Hematopoietic multipotent progenitor cell (in vitro differentiated cells): ENCODE data around the gene MITF. TPM values are rescaled to one million over a fixed set of nuclear protein-coding genes. Genes with fewer than 3 reads are reported as not detected.
"Not testable (repeated sequence)": the region's sequence is repeated elsewhere in the genome, so short reads cannot be mapped to it uniquely, and the experiment has no call there.

Experiments used
- DNase-seq, 3 donors: peaks; one replicate each; pipeline ENCODE4 v3.0.0-alpha.2; 2011 to 2015; ENCODE audit warnings: low read depth in 2 of 3, low spot score in 2 of 3
- total RNA-seq: library from RNA; depleted of rRNA; stranded (reverse); fragments of >200 nt; gene quantifications from one replicate; pipeline ENCODE4 v1.2.3, GENCODE V29; 2012

The MITF gene
- total RNA-seq, 1 donor: 2.2 TPM

DNA sequence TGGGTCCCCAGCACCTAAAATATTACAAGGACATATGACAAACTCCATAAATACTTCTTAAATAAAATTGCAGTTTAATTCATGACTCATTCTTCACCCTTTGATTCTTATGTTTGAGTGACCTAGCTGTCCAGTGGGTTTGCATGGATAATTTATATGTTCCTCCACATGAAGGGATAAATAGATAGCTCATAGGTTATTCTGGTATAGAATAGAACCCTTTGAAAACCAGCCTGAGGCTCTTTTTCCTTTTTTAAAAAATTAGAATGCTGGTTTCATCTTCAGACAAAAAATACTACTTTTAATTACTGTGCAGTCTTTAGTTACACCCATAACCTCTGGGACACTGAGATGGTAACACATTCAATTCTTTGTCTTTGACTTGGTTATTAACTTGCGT lies 163.1 kb downstream of the MITF start:
- no peak for DNase-seq

DNA sequence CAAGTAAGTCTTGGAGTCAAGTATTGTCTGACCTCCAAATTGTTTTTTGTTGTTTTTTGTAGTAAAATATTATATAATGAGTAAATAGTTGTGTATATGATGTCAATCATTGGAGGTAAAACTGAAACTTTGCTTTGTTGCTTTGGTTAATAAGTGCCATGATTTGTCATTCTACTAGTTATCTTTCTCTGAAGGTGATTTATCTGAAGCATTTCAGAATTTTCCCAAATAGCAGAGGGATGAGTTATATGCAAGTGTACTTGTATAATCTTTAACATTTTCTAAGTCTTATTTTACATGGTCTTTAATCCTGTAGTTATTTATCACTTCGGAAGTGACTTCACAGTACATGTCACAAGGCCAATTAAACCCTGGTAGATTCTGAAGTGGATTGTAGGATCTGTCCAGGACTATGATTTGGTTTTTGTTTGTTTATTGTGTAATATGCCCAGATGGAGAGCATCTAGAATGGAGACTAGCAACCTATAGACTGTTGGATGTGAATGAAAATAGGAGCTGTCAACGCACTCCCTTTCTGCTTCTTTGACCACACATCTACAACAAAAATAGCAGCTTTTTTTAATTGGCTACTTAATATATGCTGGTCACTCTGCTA lies 167.2 kb downstream of the MITF start:
- no peak for DNase-seq

DNA sequence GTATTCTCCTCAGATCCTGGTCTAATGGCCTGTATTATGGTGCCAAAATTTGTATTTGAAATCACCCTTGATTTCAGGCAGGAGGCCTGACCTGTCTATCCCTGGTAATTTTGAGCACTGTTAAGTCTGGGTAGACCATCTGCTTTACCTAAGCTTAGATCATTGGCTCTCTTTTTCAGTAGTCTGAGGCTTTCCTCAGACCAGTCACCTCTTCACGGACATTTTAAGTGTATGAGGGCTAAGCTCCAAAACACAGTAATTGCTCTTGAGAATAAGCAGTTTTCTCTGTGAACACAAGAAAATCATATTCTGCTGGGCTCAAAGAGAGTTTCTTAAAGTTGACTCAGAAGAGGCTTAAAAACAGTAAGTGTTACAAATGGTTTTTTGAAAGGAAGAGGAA lies 168.3 kb downstream of the MITF start:
- no peak for DNase-seq

DNA sequence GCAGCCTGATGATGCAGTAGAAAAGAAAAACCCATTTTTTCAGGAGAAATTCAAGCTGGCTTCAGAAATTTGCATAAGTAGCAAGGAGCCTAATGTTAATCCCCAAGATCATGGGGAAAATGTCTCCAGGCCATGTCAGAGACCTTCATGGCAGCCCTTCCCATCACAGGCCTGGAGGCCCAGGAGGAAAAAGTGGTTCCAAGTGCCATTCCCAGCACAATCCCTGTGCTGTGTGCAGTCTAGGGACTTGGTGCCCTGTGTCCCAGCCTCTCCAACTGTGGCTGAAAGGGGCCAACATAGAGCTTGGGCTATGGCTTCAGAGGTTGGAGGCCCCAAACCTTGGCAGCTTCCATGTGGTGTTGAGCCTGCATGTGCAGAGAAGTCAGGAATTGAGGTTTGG lies 170.6 kb downstream of the MITF start:
- not testable (repeated sequence) for DNase-seq

DNA sequence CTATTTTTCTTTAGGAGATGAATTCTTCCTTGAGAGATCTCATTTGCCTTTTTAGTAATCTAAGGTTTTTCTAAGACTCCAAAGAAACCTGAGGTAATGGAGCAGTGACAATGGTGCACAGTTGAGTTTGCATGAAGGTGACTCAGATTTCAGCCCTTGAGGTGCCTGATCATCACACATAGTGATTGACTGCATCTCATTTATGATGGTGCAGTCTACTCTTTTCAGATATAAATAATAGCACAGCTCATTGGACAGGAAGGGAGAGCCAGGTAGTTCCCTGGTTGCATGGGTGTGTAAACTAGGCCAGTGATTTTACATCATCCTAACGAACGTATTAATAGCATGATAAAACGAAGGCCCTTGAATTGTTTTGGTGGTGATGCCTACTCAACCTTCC lies 174.2 kb downstream of the MITF start:
- DNase-seq: no peak

DNA sequence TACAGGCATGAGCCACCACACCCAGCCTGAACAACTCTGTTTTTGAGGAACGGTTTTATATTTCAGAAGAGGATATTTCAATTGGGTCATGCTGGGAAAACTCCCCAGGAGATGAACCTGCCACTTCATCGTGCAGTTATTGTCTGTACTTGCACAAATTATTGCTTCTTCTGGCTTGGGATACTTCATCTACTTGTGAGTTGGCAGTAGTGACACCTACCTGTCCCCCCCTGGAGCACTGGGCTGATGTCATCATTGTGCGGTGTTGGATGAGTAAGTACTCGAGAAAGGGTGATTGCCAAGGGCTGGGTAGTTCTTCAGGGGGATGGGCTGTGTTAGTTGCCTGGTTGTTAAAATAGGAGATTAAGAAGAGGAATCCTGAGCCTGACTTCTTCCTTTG lies 175.1 kb downstream of the MITF start:
- no peak for DNase-seq

DNA sequence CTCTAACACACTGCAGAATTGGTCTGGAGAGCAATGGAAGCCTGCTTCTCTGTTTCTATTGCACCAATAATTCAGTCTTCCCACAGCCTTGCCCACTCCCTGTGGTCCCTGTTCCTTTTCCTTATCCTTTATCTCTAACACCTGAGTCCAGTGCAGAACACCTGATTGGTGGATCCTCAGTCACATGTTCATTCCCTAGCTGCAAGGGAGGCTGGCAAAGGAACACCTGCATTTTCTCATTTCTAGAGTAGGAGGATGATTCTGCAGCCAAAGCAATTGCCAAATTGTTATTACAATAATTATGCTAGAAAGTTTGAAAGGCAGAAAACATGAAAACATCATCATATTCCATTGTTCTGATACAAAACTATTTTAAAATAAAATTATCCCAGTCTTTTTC lies 176.5 kb downstream of the MITF start:
- DNase-seq: no peak

DNA sequence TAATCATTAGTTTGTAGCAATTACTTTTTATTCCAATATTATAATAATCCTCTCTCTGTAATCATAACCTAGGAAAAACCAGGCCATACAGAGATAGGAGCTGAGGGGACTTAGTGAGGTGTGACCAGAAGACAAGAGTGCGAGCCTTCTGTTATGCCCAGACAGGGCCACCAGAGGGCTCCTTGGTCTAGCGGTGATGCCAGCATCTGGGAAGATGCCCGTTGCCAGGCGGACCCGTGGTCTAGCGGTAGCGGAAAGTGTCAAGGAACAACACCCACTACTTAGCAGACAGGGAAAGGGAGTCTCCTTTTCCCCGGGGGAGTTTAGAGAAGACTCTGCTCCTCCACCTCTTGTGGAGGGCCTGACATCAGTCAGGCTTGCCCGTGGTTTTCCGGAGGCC lies 180.7 kb downstream of the MITF start:
- DNase-seq: not testable (repeated sequence)

DNA sequence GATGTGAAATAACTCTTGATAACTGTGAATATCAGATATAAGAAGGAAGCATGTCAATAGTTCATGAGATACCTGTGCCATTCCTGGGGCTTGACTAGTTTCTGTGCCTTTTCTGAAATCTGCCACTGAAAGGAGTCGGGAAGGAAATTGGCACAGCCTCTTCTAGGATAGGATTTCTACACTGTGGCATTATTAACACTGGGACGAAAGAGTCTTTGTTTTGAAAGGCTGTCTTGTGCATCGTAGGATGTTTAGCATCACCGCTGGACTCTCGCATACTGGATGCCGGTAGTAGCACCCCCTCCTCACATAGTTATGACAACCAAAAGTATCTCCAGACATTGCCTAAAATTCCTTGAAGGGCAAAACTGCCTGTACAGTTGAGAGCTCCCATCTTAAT lies 182.4 kb downstream of the MITF start:
- no peak for DNase-seq

DNA sequence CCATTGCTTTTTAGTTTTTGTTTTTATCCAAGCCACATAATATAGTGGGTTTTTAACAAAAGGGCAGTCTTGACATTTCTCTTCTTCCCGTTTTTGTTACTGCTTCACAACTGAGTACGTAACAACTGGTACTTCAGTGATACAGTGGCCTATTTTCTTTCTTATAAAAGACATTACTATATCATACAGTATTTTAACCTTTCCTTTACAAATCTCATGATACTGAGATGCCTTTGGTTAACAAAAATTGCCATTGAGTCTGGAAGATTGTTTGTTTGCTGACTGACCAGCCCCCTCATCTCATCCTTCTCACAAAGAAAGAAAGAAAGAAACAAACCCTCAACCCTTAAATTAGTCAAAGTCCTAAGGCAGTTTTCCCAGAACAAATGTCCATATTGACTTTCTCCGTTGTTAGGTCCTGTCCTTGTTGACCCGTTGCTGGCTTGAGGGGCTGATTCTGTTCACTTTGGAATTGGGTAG lies 183.3 kb downstream of the MITF start:
- DNase-seq: no peak

DNA sequence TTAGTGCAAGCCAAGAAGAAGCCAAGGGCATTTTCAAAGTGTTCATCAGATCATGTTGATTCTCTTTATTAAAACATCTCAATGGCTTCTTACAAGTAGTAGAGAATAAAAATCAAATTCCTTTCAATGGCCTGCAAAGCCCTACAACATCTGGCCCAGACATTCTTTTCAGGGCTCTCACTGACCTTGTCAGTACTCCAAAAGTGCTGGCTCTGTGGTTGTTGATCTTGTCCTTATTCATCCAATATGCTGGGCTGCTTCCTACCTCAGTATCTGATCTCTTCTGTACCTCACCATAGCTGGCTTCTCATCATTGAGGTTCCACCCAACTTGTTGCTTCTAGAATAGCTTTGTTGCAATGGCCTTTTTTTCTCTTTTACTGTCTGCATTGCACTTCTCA lies 186.2 kb downstream of the MITF start:
- DNase-seq: no peak

DNA sequence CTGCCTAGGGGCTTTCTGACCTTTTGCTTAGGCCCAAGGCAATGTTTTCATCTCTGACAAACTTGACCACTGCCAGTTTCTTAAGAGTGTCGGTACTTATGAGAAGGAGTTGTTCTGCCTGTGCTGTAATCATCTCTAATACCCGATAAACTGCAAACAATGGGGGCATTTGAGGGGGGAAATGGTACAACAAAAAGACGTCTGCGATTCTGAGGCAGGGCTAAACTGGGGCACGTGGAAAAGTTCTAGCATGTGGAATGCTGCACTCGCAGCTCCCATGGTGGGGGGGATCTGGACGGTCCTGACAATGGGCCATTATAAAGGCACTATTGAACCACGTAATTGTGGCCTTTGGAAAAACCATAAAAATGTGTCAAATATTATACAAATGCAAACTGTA lies 187.1 kb downstream of the MITF start:
- DNase-seq: no peak

DNA sequence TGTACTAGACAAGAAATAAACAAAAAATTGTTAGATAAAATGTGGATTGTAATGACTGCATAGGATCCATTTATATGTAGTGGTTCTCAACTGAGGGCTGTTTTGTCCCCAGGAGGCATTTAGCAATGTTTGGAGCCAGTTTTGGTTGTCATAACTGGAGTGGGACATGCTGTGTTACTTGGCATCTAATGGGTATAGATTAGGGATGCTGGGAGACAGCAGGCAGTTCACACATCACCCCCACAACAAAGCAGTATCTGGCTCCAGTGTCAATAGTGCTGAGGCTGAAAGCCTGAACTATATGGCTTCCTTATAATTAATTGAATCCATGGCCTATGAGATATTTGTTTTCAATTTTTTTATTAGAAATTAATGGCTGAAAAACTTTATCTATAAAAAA lies 188.3 kb downstream of the MITF start:
- no peak for DNase-seq

DNA sequence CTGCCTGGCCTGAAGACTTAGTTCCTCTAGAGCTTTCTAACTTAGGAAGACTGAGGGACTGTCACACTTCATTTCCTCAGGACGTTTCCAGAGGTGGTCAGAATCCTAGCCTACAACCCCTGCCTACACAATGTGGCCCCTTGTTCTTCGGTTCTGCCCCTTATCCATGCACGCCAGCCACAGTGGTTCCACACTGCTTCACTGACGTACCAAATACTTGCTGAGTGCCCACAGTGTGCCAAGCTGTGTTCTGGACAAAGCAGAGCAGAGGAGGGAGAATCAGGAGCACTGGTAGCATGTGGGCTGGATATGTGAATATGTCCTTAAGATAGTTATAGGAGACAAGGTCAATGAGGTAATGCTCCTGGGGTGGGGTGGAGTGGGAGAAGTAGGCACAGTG lies 189.8 kb downstream of the MITF start:
- DNase-seq: no peak

DNA sequence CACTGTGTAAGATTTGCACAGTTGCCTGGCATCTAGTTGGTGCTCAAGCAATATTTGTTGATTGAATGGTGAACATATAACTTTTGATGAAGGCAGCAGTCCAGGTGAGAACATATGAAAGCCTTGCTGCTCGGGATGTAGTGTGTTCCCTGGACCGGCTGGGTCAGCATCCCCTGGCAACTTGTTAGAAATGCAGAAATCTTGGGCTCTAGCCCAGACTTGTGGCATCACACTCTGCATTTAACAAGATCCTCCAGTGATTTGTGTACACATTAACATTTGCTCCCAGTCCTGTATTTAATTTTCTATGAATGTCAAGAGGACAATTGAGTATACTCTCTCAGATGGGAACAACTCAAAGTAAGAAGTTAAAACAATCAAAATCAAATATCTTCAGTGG lies 191.3 kb downstream of the MITF start:
- no peak for DNase-seq

DNA sequence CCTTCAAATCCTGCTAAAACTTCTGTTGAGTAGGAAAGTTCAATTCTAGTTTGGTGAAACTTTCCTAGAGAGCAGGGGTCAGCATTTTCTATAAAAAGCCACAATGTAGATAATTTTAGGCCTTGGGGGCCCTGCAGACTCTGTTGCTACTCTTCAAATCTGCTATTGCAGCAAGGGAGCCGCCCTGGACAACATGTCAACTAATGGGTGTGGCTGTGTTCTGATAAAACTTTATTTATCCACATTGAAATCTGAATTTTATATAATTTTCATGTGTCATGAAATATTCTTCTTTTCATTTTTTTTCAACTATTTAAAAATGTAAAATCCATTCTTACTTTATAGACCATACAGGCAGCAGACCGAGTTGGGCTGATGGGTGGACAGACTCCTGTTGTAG lies 192.8 kb downstream of the MITF start:
- DNase-seq: no peak

DNA sequence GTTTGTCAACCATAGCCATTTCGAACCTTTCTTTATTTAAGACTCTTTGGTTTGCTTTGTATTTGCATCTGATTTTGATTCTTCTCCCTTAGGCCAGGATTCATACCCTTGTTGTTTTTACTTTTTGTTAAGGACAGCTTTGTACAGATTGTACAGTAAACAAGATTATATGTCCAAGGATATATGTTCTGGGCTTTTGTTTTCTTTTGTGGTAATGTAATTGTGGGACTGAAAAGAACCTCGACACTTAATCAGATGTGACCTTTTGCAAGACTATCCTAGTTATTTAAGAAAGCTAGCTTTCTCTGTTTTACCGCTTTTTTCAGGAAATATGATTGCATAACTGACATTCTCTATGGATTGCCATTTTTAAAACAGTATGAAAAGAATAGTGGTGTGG lies 193.2 kb downstream of the MITF start:
- DNase-seq: no peak

DNA sequence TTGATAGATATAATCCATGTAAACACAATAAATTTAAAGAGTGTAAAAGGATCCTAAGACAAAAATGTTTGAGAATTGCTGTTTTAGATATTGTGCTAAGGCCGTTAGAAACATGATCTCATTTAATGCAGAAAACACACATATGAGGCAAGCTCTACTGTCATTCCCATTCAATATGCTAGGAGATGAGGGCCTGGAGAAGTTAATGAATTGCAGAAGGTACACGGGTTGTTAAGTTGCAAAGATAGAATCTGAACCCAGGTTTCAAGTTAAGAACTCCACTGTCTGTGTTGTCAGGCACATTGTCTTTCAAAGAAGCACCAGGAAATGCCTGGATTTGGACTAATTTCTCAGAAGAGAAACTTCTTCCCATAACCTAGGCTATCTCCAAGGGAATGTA lies 195.1 kb downstream of the MITF start:
- DNase-seq: no peak

DNA sequence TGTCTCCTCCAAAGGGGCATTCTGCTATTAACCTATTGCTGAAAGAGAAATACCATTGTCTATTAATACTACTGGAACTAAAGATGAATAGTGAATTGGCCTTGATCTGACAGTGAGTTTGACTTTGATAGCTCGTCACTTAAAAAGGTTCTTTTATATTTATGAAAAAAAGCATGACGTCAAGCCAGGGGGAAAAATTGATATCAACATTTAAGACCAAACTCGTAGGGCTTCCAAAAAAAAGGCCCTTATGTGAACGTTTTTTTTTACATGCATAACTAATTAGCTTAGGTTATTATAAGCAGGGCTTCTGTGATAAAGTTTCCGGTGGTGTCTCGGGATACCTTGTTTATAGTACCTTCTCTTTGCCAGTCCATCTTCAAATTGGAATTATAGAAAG lies 197.0 kb downstream of the MITF start:
- DNase-seq: no peak

DNA sequence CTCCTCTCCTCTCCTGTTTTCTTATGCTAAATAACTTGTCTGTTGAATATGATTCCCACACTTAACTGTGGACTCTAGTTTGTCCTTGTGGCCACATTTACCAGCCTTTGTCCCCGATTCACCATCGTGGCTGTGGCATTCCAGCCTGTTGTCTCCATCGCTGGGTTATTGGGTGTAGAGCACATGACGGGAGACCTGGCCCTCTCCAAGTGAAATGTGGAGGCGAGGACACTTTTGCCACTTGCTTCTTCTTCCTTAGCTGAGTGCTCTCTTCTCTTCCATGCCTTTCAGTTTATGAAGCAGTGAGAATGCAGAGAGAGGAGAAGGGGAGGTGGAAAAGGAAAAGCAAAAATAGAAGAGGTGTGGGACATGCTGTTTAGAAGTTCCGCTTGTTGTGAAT lies 198.8 kb downstream of the MITF start:
- DNase-seq: no peak

DNA sequence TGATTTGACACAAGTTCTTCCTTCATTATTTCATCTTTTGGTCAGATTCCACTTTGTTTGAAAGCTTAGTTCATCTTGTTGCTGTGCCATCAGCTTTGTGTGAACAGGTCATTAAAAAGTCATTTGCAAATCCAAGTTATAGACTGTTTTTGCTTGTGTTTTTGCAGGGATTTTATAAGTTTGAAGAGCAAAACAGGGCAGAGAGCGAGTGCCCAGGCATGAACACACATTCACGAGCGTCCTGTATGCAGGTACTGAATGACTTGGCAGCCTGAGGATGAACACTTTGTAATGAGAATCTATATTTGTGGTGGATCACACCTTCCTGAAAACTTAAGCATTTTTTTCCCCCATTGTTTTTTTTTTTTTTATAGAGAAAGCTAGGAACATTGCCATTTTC lies 199.7 kb downstream of the MITF start:
- no peak for DNase-seq

DNA sequence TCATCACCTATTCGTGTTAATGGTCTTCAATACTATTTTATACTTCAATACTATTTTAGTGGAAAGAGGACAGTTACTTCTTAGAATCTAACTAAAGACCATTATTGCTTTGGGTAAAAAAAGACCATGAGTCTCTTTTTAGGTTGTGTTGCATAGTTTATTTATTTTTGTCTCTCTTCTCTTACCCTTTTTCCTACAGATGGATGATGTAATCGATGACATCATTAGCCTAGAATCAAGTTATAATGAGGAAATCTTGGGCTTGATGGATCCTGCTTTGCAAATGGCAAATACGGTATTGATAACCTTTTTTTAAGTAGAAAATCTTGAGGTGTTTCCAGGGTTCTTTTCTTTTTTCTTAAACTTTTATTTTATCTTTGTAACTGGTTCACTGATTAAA lies 201.8 kb downstream of the MITF start:
- DNase-seq: no peak

DNA sequence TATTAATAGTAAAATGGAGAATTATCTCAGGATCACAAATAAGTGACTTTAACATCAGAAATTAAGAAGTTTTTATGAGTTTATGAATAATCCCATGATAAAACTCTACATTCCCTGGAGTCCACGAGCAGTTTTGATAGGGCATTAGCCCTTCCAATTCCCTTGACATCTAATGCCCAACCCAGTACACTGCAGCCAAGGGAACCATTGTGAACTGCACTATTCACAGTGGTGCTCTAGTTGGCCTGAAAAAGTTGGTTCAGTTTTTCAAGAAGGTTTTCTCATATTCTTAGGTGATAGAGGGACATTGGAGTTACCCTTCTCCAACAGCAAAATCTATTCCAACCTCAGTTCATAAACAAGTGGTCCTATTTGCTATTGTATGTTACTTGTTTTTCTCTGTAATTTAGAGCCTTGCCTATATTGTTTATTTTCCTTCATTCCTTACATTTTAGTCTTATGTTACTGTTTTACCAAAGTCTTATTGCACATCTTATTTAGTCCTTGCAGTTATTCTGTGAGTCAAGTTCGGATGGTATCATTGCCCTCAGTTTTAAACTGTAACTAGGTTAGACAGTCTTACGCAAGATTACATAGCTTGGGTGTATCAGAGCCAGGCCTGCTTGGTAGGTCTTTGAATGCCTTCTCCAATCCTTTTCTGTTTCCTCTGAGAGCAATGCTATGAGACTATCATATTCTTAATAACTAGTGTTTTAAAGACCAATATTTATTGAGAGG lies 202.3 kb downstream of the MITF start:
- DNase-seq: no peak
